KMS-11 (cell line): ENCODE results near the gene CCT5.

ENCODE experiments used
- H2AFZ ChIP-seq: fragments of 200-600 bp; sonication (generic); 2 replicates; pipeline ENCODE4 v1.6.1; 2016; ENCODE audit warnings: antibody characterized with exemption, mixed run types, low read depth
- H3K27ac ChIP-seq: fragments of 200-600 bp; sonication (generic); 2 replicates; pipeline ENCODE4 v1.6.1; 2016; ENCODE audit warnings: mild to moderate bottlenecking, mixed run types
- H3K27me3 ChIP-seq: fragments of 200-600 bp; sonication (generic); 2 replicates; pipeline ENCODE4 v1.6.1; 2017; ENCODE audit warnings: mild to moderate bottlenecking, low read depth, mixed run types, moderate library complexity; ENCODE audit not compliant: insufficient read depth
- H3K36me3 ChIP-seq: fragments of 200-600 bp; sonication (generic); 2 replicates; pipeline ENCODE4 v1.6.1; 2017; ENCODE audit warnings: mild to moderate bottlenecking, mixed run types; ENCODE audit not compliant: insufficient read depth
- H3K4me1 ChIP-seq: fragments of 200-600 bp; sonication (generic); 2 replicates; pipeline ENCODE4 v1.6.1; 2016; ENCODE audit warnings: mild to moderate bottlenecking, low read depth, mixed run types; ENCODE audit not compliant: poor library complexity, severe bottlenecking
- H3K4me2 ChIP-seq: fragments of 200-600 bp; sonication (generic); 2 replicates; pipeline ENCODE4 v1.7.0; 2016; ENCODE audit warnings: mild to moderate bottlenecking, mixed run types
- H3K4me3 ChIP-seq: fragments of 200-600 bp; sonication (generic); IDR thresholded peaks from 2 replicates; pipeline ENCODE4 v1.6.1; 2017; ENCODE audit warnings: low read depth, low read length, mixed read lengths; ENCODE audit not compliant: insufficient read depth
- H3K79me2 ChIP-seq: fragments of 200-600 bp; sonication (generic); 2 replicates; pipeline ENCODE4 v1.6.1; 2016; ENCODE audit warnings: low read depth, mixed run types; ENCODE audit not compliant: insufficient read depth
- H3K9ac ChIP-seq: fragments of 200-600 bp; sonication (generic); 2 replicates; pipeline ENCODE4 v1.6.1; 2016; ENCODE audit warnings: mild to moderate bottlenecking, mixed run types
- H4K20me1 ChIP-seq: fragments of 200-600 bp; sonication (generic); 2 replicates; pipeline ENCODE4 v1.6.1; 2016; ENCODE audit warnings: mild to moderate bottlenecking, mixed run types; ENCODE audit not compliant: insufficient read depth
- CTCF ChIP-seq: fragments of 200-600 bp; sonication (generic); conservative IDR thresholded peaks from 2 replicates; pipeline ENCODE4 v1.6.1; 2017; ENCODE audit warnings: low read depth, mild to moderate bottlenecking, antibody characterized with exemption, low read length, moderate library complexity, mixed read lengths

CCT5 gene

DNA sequence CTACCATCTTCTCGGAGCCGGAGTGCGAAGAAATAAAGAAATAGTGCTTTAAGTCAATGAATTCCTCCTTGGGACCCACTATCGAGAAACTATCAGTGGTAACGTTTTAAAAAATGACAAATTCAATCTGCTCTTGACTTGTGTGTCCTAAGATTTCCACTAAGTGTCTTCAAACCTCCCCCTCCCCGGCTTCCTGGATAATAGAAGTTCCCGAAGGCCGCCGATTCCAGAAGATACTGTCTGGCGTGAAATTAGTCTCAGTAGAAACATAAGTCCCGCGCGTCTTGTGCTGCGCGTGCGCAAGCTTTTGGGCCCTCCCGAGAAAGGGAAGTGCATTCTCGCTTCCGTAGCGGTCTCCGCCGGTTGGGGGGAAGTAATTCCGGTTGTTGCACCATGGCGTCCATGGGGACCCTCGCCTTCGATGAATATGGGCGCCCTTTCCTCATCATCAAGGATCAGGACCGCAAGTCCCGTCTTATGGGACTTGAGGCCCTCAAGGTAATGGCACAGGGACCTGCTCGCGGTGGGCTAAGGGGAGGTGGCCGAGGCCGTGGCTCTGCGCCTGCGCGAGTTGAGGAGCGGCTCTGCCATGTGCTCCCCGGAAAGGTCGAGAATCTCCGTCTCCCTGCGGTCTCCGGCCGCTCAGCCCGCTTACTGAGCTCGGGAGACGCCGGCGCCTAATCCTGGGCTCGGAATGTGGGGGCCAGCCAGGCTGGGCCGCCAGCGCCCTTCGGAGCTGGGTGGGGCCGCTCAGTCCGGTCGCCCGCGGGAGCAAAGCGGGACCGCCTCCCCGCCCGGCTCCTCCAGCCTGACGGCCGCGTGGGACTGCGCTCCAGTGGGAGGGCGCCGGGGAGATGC is at the start of gene CCT5:
CCT5 (plus strand) TSS at position 333 of the 858 bp plus-strand sequence; CDS start at position 394, 61 bp downstream.
- Histone ChIP-seq H3K27ac (peak within 1 kb of the TSS; percentile 88), H4K20me1 (peaks cover 20% of the 10 kb centered on the region), H3K27me3 (no peaks in the 10 kb centered on the region), H3K4me2 (peak within 1 kb of the TSS; percentile 96), H3K9ac (peak within 1 kb of the TSS; percentile 96), H3K79me2 (peaks cover 82% of the 10 kb centered on the region), H3K4me3 (peak within 1 kb of the TSS; percentile 77), H3K36me3 (peaks cover 17% of the 10 kb centered on the region; the same call in 1 of the 2 replicates), H3K4me1 (peaks cover 40% of the 10 kb centered on the region), H2AFZ (peak within 1 kb of the TSS; percentile 96)
- TF ChIP-seq CTCF = no peak

DNA sequence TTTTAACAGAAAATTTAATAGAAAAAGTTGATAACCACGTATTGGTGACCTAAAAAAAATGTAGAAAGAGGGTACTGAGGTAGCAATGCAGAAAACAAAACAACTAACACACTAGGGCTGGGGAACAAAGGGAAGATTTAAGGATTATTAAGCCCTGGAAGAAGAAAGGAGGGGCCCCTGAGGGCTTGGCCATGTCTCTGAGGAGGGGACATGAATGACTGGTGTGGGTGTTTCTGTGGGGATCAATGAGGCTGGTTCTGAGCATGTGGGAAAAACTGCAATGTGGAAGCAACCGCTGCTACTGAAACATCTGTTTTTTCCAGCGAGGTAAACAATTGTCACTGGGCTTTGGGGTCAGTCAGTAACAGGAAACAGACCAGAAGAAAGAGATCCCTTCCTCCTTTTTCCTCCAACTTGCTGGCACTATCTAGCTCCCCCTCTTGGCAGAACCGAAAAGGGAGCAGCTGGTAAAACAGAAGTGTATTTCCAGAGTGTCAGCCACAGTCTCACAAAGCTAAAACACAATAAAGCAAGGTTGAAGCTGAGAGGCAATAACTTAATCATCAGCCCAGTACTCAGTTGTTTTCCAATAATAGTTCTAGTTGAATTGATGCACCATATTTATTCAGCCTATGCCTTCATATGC is 48.7 kb upstream of the CCT5 start:
- H3K27ac ChIP-seq = no peak overlapping the region
- TF ChIP-seq CTCF = no peak
- H3K27me3 ChIP-seq = no peaks in the 10 kb centered on the region
- H3K4me2 ChIP-seq = no peak overlapping the region
- no peak overlapping the region for H3K4me3 ChIP-seq
- H3K36me3 ChIP-seq = no peaks in the 10 kb centered on the region
- no peaks in the 10 kb centered on the region for H3K4me1 ChIP-seq
- no peak overlapping the region for H2AFZ ChIP-seq
- no peaks in the 10 kb centered on the region for H4K20me1 ChIP-seq
- no peaks in the 10 kb centered on the region for H3K79me2 ChIP-seq
- no peak overlapping the region for H3K9ac ChIP-seq

GRCh38 chr5:10202089-10202910 is 47.8 kb upstream of the CCT5 start:
- Histone ChIP-seq H3K4me2 (no peak overlapping the region), H3K27ac (no peak overlapping the region), H3K4me3 (no peak overlapping the region), H3K79me2 (no peaks in the 10 kb centered on the region), H4K20me1 (no peaks in the 10 kb centered on the region), H3K9ac (no peak overlapping the region), H3K4me1 (no peaks in the 10 kb centered on the region), H3K27me3 (no peaks in the 10 kb centered on the region), H2AFZ (no peak overlapping the region), H3K36me3 (no peaks in the 10 kb centered on the region)
- no peak for TF ChIP-seq CTCF

DNA sequence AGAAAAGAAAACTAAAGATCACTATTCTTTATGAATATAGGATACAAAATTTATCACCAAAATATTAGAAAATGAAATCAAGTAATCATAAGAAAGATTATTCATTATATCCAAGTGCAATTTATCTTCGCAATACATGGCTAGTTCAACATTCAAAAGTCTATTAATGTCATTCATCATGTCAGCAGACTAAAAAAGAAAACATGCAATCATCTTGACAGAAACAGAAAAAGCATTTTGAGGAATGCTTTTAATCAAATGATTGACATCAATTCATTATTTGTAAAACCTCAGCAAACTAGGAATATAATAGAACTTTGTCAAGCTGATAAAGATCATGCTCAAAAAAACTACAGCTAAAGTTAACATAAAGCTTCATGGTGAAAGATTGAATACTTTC is 41.1 kb upstream of the CCT5 start:
- no peak overlapping the region for H3K4me2 ChIP-seq
- no peak overlapping the region for H3K4me3 ChIP-seq
- H2AFZ ChIP-seq = no peak overlapping the region
- H3K36me3 ChIP-seq = no peaks in the 10 kb centered on the region
- H3K79me2 ChIP-seq = no peaks in the 10 kb centered on the region
- no peaks in the 10 kb centered on the region for H3K27me3 ChIP-seq
- H3K27ac ChIP-seq = no peak overlapping the region
- no peak for TF ChIP-seq CTCF
- H4K20me1 ChIP-seq = no peaks in the 10 kb centered on the region
- H3K9ac ChIP-seq = no peak overlapping the region
- no peaks in the 10 kb centered on the region for H3K4me1 ChIP-seq
